HG03064 (cell line): ENCODE measurements around the gene UBC.

Experiments used
- ATAC-seq: cut with Tn5 transposase; IDR thresholded peaks from one replicate; pipeline ENCODE4 v1.9.1; 2021; ENCODE audit warnings: low read depth; ENCODE audit not compliant: unreplicated experiment

Gene UBC

GRCh38 chr12:124914392-124915238 lies at the start of gene UBC:
UBC (minus strand) TSS chr12:124914650; CDS start chr12:124913771, 879 bp downstream.
- peak; percentile 28 for ATAC-seq

- no peak for ATAC-seq
Observed at GRCh38 chr12:124963211-124963610, 48.8 kb upstream of the UBC start.

- ATAC-seq: no peak
Observed at GRCh38 chr12:124961055-124961454, 46.6 kb upstream of the UBC start.

DNA sequence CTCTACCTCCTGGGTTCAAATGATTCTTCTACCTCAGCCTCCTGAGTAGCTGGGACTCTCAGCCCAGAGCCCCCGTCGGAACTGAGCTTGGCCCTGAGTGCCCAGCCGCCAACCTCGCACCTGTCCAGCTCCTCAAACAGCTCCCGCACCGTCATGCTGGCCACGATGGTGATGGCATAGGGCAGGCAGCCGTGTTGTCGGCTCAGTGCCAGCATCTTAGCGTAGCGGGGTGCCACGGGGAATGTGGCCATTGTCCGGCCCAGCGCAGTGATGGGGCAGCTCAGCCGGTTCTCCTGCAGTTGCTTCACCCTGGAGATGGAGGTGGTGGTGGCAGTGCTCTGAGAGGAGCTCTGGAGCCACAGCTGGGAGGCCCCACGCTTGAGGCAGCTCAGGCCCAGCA lies 42.1 kb upstream of the UBC start:
- ATAC-seq: no peak

DNA sequence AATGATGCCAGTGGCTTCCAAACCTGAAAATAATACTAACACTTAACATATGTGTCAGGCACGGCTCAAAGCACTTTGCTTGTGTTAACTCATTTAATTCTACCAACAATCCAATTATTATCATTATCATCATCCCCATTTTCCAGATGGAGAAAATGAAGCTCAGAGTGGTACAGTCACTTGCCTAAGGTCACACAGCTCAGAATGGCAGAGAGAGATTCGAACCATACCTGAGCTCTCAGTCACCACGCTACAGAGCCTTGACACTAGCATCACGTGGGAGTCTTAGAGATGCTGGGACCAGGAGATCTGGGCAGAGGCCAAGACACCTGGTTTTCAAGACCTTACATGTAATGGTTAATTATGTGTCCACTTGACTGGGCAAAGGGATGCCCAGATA lies 40.3 kb upstream of the UBC start:
- no peak for ATAC-seq

- ATAC-seq: no peak
Observed at GRCh38 chr12:124953689-124954405, 39.4 kb upstream of the UBC start.

- ATAC-seq: no peak
Observed at GRCh38 chr12:124952801-124953200, 38.4 kb upstream of the UBC start.

GRCh38 chr12:124952295-124952694 lies 37.8 kb upstream of the UBC start:
- ATAC-seq: no peak

DNA sequence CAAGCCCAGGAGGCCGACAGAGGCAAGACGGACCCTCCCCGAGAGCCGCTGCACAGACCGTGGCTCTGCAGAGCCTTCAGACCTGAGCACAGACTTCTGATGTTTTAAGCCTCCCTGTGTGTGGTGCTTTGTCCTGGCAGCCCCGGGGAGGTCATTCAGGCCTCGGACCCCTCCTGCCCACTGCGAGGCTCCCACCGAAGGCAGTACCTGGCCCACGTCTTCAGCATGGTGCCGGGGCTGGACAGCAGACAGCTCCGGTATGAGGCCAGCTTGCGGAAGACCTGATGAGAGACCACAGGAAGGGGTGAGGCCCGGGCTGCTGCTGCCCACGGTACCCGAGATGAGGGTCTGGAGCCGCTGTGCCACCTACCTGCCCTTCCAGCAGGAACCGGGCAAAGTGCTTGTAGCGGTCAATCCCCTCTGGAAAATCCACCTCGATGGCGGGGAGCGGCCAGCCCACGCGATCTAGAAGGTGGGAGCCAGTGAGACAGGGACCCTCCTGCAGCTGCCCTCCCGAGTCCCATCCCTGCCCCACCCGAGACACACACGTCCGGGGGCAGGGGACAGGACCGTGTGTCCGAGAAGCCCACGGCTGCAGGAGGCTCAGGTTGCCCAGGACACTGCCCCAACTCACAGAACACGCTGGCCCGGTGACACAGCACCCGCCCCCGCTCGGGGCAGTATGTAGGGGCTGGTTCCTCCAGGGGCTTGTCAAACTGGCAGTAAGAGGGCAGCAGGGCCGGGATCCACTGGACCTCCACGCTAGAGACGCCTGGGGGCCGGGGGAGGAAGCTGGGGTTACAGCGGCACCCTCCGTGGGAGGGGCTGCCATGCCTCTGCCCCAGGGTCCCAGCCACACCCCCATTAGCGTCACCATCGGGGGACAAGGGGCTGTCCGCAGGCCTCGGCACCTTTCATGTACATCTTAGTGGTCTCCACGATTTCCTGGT lies 35.6 kb upstream of the UBC start:
- no peak for ATAC-seq

GRCh38 chr12:124949066-124949465 lies 34.6 kb upstream of the UBC start:
- no peak for ATAC-seq

- no peak for ATAC-seq
Observed at GRCh38 chr12:124947561-124948398, 33.3 kb upstream of the UBC start.

DNA sequence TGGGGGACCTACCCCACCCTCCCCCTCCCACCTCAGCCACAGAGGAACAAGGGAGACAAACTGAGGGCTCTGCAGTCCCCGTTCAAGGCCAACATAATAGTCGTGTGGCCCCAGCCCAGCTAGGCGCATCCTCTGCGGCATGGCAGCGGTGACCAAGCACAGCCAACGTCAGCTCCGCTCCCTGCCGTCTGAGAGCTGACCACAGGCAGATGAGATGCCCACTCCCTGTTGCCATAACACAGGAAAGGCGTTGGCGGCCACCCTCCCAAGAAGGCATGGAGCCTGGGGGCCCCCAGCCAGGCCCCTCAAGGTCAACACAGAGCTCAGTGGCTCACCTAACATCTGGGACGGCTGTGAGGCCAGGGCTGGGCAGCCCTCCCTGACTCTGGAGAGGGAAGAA lies 32.6 kb upstream of the UBC start:
- ATAC-seq: no peak

- ATAC-seq: no peak
Observed at GRCh38 chr12:124946447-124946793, 32.0 kb upstream of the UBC start.

DNA sequence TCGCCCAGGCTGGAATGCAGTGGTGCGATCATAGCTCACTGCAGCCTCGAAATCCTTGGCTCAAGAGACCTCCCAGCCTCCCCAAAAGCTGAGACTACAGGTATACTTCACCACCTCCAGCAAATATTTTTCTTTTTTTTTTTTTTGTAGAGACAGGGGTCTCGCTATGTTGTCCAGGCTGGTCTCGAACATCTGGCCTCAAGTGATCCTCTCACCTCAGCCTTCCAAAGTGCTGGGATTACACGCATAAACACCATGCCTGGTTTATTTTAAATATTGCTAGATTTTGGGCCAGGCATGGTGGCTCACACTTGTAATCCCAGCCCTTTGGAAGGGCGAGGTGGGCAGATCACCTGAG lies 26.7 kb upstream of the UBC start:
- no peak for ATAC-seq

DNA sequence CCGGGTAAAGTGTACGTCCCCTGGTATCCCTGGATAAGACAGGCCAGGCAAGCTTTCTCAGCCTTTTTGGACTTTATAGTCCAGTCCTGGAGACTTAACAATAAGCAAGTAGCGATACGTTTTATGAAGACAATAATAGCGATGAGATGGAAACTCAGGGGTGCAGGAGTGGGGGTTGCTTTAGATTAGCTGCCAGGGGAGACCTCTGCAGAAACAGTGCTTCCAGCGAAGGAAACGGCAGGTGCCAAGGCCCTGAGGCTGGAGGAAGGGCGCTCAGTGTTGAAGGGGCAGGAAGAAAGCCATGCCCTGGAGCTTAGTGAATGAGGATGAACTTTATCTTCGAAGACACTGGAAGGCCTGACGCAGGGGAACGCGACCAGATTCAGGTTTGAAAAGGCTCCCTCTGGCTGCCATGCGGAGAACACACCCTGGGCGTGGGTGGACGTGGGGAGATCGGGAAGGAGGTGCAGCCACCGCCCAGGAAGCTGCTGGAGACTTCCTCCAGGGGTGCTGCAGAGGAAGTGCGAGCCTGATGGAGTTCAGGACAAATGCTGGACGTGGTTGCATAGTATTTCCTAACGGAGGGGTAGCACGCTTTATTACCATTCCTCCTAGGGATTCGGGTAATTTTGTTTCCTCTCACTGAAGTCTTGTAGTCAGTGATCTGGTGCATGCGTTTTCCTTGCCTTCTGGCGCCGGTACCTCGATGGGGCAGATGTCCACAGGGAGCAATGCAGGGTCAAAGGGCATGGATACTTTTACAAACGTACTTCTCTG lies 26.1 kb upstream of the UBC start:
- peak; percentile 40 for ATAC-seq

DNA sequence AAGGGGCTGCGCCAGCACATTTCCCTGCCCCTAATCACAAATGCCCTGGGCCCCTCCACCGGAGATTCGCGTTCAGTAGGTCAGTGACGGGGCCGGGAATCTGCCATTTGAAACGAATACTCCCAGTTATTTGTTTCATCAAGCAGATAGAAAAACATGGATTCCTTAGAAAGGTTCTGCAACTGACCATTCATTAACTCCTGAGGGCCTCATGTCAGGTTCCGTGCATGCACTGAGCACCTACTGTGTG lies 25.6 kb upstream of the UBC start:
- peak; percentile 17 for ATAC-seq

GRCh38 chr12:124939421-124940142 lies 25.1 kb upstream of the UBC start:
- ATAC-seq: peak; percentile 48

GRCh38 chr12:124939079-124939420 lies 24.6 kb upstream of the UBC start:
- ATAC-seq: peak; percentile 43

GRCh38 chr12:124938587-124938986 lies 24.1 kb upstream of the UBC start:
- ATAC-seq: no peak
